GM12874 (cell line): ENCODE data around the gene EXOSC9.

Source experiments
- CTCF ChIP-seq: IDR thresholded peaks from 2 replicates; pipeline ENCODE4 v1.5.1; 2011; ENCODE audit warnings: low read depth, mild to moderate bottlenecking, control low read depth, low read length, moderate library complexity; ENCODE audit not compliant: insufficient read depth

The EXOSC9 gene

GRCh38 chr4:121799208-121799823 lies 1.8 kb upstream of the EXOSC9 start:
- no peak for TF ChIP-seq CTCF

- TF ChIP-seq CTCF: no peak
Measured at GRCh38 chr4:121799867-121800501, 1.1 kb upstream of the EXOSC9 start.

- TF ChIP-seq CTCF: no peak
Measured at GRCh38 chr4:121800638-121800960, 524 bp upstream of the EXOSC9 start.

GRCh38 chr4:121801715-121802075 lies 572 bp downstream of the EXOSC9 start:
- TF ChIP-seq CTCF: no peak

- TF ChIP-seq CTCF: no peak
Measured at GRCh38 chr4:121806411-121806810, 5.3 kb downstream of the EXOSC9 start.

GRCh38 chr4:121811122-121811521 lies 10.0 kb downstream of the EXOSC9 start:
- no peak for TF ChIP-seq CTCF

- no peak for TF ChIP-seq CTCF
Measured at GRCh38 chr4:121814756-121815155, 13.6 kb downstream of the EXOSC9 start.

GRCh38 chr4:121817006-121817405 lies 15.9 kb downstream of the EXOSC9 start:
- no peak for TF ChIP-seq CTCF
